Right lobe of liver (tissue), 6 donors: ENCODE data around the gene RAPGEF2. TPM values are rescaled to one million over a fixed set of nuclear protein-coding genes. Genes with fewer than 3 reads are reported as not detected.

Experiments
- ATAC-seq, 4 donors: fragments of 200-7000 bp; cut with Tn5 transposase; one replicate each; pipeline ENCODE4 v1.9.1; 2020; ENCODE audit warnings: mild to moderate bottlenecking in 4 of 4, moderate library complexity in 4 of 4
- DNase-seq, 3 donors: peaks; one replicate each; pipeline ENCODE4 v3.0.0-alpha.2; 2020
- H3K27ac ChIP-seq, 3 donors: fragments of 200-600 bp; one replicate each; pipeline ENCODE4 v1.8.0; 2022
- H3K27me3 ChIP-seq, 2 donors: fragments of 200-600 bp; one replicate each; pipeline ENCODE4 v1.8.0; 2022
- H3K36me3 ChIP-seq, 4 donors: fragments of 200-600 bp; sonication (generic) in 1 of 4; one replicate each; pipeline versions ENCODE4 v1.5.1 to v1.8.0; 2017 to 2022; ENCODE audit warnings: control low read depth in 1 of 4
- H3K4me1 ChIP-seq, 4 donors: fragments of 200-600 bp; sonication (generic) in 1 of 4; one replicate each; pipeline versions ENCODE4 v1.5.1 to v1.8.0; 2017 to 2022; ENCODE audit warnings: control low read depth in 1 of 4
- H3K4me3 ChIP-seq, 3 donors: fragments of 200-600 bp; one replicate each; pipeline ENCODE4 v1.8.0; 2022
- H3K9me3 ChIP-seq, 4 donors: fragments of 200-600 bp; sonication (generic) in 1 of 4; one replicate each; pipeline versions ENCODE4 v1.5.1 to v1.8.0; 2017 to 2022; ENCODE audit warnings: control low read depth in 1 of 4
- CTCF ChIP-seq, 4 donors: fragments of 200-600 bp in 3 of 4; fragments of 450-650 bp in 1 of 4; IDR thresholded peaks; one replicate each; pipeline versions ENCODE4 v1.5.1 to v1.8.0; 2016 to 2022; ENCODE audit warnings: antibody characterized with exemption in 4 of 4, mild to moderate bottlenecking in 2 of 4
- POLR2A ChIP-seq: fragments of 450-650 bp; IDR thresholded peaks from one replicate; pipeline ENCODE4 v1.6.1; 2017; ENCODE audit warnings: antibody characterized with exemption, mild to moderate bottlenecking
- WGBS: methylation state at CpG from one replicate; pipeline ENCODE4 v1.1.6; 2018; ENCODE audit warnings: low coverage, low lambda C conversion rate; ENCODE audit not compliant: insufficient coverage; ENCODE audit errors: missing lambda C conversion rate; 5-methylcytosine and 5-hydroxymethylcytosine counted together
- intact Hi-C, 2 donors: fragments of 100-400 bp; cut with DNase I; formaldehyde crosslinking; loops; one replicate each; pipeline versions ENCODE4 v1.11.2 to v1.14.1; 2022
- total RNA-seq, 6 experiments: library from RNA; depleted of rRNA in 2 of 6; stranded (reverse); fragments of >200 nt in 2 of 6; fragmentation: NEBNext Ultra II Directional in 3 of 6; extraction: Animal tissue kit (Norgen Biotek cat#: 25700) in 3 of 6; gene quantifications; one replicate each; pipeline versions ENCODE4 v1.1.0 to v1.2.4, GENCODE V29; 2016 to 2023
- donor health status: DM: no; HTN: yes; CAD: no.
- donor health status: DM: no; HTN: no; CAD: no.
- donor health status: DM: no; HTN: no; CAD: no.
- donor health status: DM: no; HTN: yes; CAD: no.
- donor health status: DM: no; HTN: yes; CAD: no.

Gene RAPGEF2
- total RNA-seq, 6 experiments from 2014 or later = 22.1 to 32.1 (median 27.2) TPM

- Histone ChIP-seq H3K4me3 (no peak overlapping the region), H3K9me3 (no peaks in the 10 kb centered on the region), H3K27me3 (no peaks in the 10 kb centered on the region), H3K36me3 (no peaks in the 10 kb centered on the region), H3K4me1 (peaks cover 0 to 11% (median 5%) of the 10 kb centered on the region in 4 donors), H3K27ac (no peak overlapping the region)
- intact Hi-C loops = no loop called here
- no peak for DNase-seq
- ATAC-seq = peak; percentile 18 to 51 (median 36)
- TF ChIP-seq CTCF (IDR thresholded peaks at IDR 0.05) = no peak
- TF ChIP-seq POLR2A = no peak
Measured at GRCh38 chr4:159137176-159137575, 34.3 kb downstream of the RAPGEF2 start.

GRCh38 chr4:159138436-159138835 lies 35.6 kb downstream of the RAPGEF2 start:
- Histone ChIP-seq H3K36me3 (no peaks in the 10 kb centered on the region), H3K27ac (no peak overlapping the region), H3K27me3 (no peaks in the 10 kb centered on the region), H3K9me3 (no peaks in the 10 kb centered on the region), H3K4me3 (no peak overlapping the region), H3K4me1 (peaks cover 0 to 11% (median 5%) of the 10 kb centered on the region in 4 donors)
- intact Hi-C loops = no loop called here
- DNase-seq = no peak
- ATAC-seq = no peak
- no peak for TF ChIP-seq CTCF (IDR thresholded peaks at IDR 0.05)
- no peak for TF ChIP-seq POLR2A

GRCh38 chr4:159141193-159141592 lies 38.3 kb downstream of the RAPGEF2 start:
- Histone ChIP-seq H3K36me3 (no peaks in the 10 kb centered on the region), H3K4me3 (no peak overlapping the region), H3K4me1 (peaks cover 0 to 11% (median 5%) of the 10 kb centered on the region in 4 donors), H3K27ac (peak overlapping the region in 2 of 3 donors; percentile 38), H3K27me3 (no peaks in the 10 kb centered on the region), H3K9me3 (no peaks in the 10 kb centered on the region)
- WGBS = 21% methylated on average over 4 of the region's 4 CpGs
- intact Hi-C loops = no loop called here
- DNase-seq = no peak
- no peak for TF ChIP-seq POLR2A
- TF ChIP-seq CTCF (IDR thresholded peaks at IDR 0.05) = no peak
- peak; percentile 87 to 91 (median 88) for ATAC-seq

- H3K36me3 ChIP-seq = no peaks in the 10 kb centered on the region
- H3K27ac ChIP-seq = no peak overlapping the region
- H3K27me3 ChIP-seq = no peaks in the 10 kb centered on the region
- intact Hi-C loops = no loop called here
- 78% methylated on average over 3 of the region's 3 CpGs for WGBS
- no peak overlapping the region for H3K4me3 ChIP-seq
- peaks cover 0 to 11% (median 5%) of the 10 kb centered on the region in 4 donors for H3K4me1 ChIP-seq
- no peaks in the 10 kb centered on the region for H3K9me3 ChIP-seq
- ATAC-seq (no peak), DNase-seq (no peak)
- TF ChIP-seq CTCF (IDR thresholded peaks at IDR 0.05) (no peak), POLR2A (no peak)
Measured at GRCh38 chr4:159142241-159142640, 39.4 kb downstream of the RAPGEF2 start.
